GM18502 (cell line): Measurements from ENCODE around the gene PFDN2.
"Not testable (repeated sequence)": the region's sequence is repeated elsewhere in the genome, so short reads cannot be mapped to it uniquely, and the experiment has no call there.

Experiments
- ATAC-seq: cut with Tn5 transposase; IDR thresholded peaks from one replicate; pipeline ENCODE4 v1.9.1; 2021; ENCODE audit warnings: mild to moderate bottlenecking; ENCODE audit not compliant: unreplicated experiment, poor library complexity

Gene PFDN2

DNA sequence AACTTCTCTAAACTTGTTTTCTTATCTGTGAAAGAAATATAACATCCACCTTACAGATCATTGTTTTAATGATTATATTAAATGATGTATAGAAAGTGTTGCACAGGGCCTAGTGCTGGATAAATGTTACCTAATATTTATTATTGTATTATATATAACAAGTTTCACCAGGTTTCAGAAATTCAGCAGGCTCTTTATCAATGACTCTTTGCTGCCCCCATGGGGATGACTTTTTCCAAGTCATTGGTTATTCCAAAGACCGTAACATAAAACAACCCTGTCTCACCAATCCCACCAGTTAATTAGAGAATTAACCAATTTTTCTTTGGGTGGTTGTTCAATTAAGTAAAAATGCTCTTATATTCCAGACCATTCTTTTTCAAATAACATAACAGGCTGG lies 21.9 kb upstream of the PFDN2 start:
- no peak for ATAC-seq

DNA sequence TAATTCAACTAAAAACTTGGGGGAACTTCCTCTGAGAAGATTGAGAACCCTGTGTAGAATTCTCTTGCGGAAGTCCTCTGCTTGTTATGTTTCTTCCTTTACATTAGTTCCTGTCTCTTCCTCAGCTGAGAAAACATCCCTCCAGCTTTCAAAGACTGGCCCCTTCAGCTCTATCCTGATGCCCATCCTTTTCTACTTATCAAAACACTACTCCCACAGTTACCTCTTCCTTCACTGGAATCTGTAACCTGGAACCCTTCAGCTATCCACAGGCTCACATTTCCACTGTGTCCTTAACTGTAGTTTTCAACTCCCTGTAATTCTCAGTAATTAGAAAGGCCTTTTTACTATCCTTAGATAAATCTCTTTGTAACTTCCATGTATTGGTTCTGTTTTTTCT lies 20.6 kb upstream of the PFDN2 start:
- no peak for ATAC-seq

DNA sequence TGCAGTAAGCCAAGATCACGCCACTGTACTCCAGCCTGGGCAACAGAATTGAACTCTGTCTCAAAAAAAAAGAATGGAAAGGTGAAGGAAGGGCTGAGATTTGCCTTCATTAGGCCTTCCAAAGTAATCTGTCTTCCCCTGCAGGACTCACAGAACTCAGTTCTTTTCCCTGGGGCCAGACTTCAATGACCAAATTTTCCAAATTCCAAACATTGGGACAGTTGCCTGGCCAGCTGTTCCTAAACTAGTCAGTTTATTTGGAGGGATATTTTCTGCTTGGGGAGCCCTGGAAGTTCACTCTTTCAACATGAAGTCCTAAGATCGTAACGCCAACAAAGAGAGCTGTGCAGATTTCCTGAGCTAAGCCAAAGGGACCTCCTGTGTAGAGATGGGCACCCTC lies 20.0 kb upstream of the PFDN2 start:
- no peak for ATAC-seq

GRCh38 chr1:161133220-161133740 lies 15.4 kb upstream of the PFDN2 start:
- peak; percentile 19 for ATAC-seq

GRCh38 chr1:161132410-161133219 lies 14.8 kb upstream of the PFDN2 start, which contains the start of gene DEDD:
Gene DEDD, minus strand, starts transcription at chr1:161132667. Its CDS starts 8,205 bp downstream, at chr1:161124462.
- ATAC-seq, result peak; percentile 92

GRCh38 chr1:161131523-161132409 lies 13.9 kb upstream of the PFDN2 start:
- ATAC-seq, result no peak

DNA sequence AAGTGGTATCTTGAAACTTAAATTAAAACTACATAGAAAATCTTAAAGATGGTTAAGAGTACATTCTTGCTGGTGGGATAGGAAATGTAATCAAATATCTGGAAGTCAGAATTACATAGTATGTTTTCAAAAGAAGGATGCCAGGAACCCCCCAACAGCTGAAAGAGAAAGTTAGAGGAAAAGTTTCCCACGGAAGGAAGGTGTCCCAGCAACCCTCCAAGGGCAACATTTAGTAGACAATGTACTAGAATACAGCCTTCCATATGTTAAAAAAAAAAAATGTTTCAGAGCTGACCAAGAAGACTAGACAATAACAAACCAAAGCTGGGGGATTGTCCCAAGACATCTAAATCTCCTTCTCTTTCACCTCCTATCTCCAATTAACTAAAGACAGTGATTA lies 12.4 kb upstream of the PFDN2 start:
- ATAC-seq, result no peak

DNA sequence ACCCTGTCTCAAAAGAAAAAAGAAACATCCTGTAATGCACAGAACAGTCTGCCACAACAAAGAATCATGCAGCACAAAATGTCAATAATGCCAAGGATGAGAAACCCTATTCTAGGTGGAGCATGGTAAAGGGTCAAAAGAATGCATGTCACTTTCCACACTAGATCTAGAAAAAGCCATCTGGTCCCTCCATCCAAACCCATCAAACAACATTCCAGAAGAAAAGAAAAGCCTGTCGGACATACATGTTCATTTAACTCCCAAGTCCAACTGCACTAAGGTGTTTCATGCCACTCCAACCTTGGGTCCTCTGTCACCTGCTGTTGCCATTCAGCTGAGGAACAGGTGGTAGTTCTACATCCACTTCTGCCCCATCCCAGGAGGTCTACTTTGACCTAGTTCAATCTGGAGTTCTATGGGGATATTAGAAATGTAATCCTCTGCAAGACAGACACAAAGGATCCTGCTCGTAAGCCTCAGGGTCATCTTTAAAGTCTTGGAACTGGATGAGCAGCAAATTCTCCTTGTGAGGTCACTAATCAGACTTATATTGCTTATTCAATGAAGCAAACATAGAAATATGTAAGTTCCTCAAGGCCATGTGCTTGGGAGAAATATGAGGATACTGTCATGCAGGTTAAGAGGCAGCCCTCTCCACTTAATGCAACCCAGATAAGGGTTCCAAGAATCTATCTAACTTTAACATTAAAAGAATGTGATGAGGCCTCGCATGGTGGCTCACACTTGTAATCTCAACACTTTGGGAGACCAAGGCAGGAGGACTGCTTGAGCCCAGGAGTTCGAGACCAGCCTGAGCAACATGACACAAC lies 11.0 kb upstream of the PFDN2 start:
- ATAC-seq, result no peak

GRCh38 chr1:161127649-161128048 lies 9.8 kb upstream of the PFDN2 start:
- no peak for ATAC-seq

DNA sequence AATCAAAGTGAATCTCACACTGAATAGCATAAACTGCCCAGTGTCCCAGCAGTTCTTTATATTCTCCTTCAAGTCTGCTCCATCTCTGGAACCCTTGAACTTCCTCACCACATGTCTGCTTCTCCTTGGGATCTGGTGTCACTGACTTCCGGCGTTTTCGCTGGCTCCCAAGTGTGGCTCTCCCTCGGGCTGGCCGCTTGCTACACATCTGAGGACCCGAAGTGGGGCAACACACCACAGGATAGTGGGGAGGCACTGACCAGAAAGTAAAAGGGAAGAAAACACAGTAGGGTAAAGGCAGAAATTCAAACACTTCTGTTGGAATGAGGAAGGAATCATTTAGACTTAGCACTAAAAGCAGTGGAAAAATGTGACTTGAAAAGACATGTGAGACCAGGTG lies 5.1 kb upstream of the PFDN2 start:
- ATAC-seq, result no peak

DNA sequence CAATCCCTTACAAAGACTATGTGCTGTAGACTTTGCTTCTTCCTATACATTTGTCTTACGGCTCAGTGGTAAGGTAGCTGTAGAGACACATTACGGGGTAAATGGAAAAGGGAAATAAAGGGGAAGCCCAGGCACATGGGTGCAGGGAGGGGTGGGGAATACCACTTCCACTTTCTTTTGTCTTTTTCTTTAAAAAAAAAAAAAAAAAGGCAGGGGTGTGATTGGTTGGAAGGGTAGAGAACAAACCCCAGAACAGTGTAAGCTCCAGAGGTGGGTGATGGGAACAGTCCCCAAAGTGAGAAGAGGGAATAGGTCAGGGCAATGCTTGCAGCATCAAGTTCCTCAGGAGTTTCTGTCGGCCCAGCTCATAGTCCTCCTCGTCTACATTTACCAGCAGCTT lies 4.0 kb upstream of the PFDN2 start:
- ATAC-seq, result no peak

DNA sequence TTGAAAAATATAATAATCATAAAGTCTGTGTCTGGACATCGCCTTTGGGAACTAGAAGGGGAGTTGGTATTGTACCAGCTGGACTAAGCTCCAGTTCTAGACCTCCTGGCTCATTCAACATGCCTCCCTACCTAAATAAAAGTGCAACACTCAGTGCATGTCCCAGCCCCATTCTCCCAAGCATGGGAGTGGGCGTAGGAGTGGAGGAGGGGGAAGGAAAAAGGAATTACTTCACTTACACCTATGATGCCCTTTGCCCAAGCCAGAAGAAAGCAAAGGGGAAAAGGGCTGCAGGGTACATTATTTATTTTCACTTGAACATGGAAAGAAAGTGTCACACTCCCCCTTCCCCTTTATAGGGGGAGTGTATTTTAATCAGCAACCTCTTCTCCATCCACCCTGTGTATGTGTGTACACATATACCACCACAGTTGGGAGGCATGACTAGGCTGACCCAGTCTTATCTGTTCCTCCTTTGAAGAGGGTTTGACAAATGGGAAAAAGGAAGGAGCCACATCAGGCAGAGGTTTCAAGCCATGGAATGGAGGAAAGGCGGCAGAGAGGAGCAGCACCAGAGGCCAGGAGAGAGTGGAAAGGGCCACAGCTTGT lies 3.3 kb upstream of the PFDN2 start:
- no peak for ATAC-seq

DNA sequence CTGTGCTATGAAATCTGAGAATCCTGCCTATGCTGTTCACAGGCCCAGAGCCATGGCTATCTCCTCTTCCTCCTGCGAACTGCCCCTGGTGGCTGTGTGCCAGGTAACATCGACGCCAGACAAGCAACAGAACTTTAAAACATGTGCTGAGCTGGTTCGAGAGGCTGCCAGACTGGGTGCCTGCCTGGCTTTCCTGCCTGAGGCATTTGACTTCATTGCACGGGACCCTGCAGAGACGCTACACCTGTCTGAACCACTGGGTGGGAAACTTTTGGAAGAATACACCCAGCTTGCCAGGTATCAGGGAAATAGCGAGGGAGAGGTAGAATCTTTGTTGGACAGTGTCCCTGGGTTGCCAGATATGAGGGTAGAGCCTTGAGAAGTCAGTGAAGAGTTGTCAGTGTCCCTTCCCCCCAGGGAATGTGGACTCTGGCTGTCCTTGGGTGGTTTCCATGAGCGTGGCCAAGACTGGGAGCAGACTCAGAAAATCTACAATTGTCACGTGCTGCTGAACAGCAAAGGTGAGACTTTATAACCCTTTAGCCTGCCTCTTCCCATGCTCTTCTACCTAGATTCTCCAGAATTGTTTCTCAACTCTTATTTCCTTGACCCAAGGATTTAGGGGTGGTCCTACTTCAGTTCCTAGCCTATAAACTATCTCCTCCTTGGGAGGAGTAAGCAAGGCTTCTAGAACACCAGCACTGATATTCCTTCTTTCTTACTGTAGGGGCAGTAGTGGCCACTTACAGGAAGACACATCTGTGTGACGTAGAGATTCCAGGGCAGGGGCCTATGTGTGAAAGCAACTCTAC lies 1.5 kb upstream of the PFDN2 start:
- ATAC-seq, result peak; percentile 58

DNA sequence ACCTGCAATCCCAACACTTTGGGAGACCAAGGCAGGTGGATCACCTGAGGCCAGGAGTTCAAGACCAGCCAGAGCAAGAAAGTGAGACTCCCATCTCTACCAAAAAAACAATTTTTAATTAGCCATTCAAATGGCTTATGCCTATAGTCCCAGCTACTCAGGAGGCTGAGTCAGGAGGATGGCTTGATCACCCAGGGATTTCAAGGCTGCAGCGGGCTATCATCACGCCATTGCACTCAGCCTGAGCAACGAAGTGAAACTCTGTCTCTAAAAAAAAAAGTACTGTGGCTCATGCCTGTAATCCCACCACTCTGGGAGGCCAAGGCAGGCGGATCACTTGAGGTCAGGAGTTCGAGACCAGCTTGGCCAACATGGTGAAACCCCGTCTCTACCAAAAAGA lies 1.9 kb downstream of the PFDN2 start:
- ATAC-seq, result not testable (repeated sequence)

- no peak for ATAC-seq
Observed at GRCh38 chr1:161115132-161115711, 2.6 kb downstream of the PFDN2 start.

DNA sequence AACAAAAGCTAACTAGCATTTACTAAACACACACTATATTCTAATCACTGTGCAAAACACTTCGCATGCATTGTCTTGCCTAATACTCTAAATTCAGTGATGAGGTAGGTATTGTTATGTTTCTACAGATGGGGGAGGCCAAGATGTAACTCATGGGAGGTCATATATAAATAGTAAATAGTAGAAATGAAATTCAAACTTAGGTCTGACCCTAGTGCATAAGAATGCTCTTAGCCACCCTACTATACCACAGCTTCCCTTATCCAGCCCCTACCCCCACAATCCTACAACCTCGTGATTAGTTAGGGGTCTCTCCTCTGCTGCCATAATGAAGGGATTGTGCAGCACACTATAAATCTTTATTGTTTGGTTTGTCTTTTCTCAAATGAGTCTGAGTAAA lies 3.3 kb downstream of the PFDN2 start:
- no peak for ATAC-seq

- ATAC-seq, result no peak
Observed at GRCh38 chr1:161113915-161114314, 3.9 kb downstream of the PFDN2 start.

- ATAC-seq, result no peak
Observed at GRCh38 chr1:161111527-161111926, 6.3 kb downstream of the PFDN2 start.

DNA sequence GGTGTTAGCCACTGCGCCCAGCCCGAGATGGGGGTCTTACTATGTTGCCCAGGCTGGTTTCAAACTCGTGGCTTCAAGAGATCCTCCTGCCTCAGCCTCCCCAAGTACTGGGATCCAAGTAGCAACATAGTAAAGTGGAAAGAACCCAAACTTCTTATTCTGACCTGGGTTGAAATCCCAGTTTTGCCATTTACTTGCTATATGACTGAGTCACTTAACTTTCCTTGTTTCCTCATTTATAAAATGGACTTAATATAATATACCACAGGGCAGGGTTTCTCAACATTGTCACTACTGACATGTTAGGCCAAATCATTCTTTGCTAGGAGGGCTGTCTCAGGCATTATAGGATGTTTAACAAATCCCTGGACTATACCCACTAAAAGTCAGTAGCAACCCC lies 6.7 kb downstream of the PFDN2 start:
- ATAC-seq, result no peak
